Nephron (organoid): Measurements from ENCODE around the gene LZTR1.

Experiments
- H3K27ac Mint-ChIP-seq, 3 experiments: 2 replicates each; pipeline ENCODE4 v1.8.0; 2020; ENCODE audit warnings: mixed read lengths in 3 of 3, mild to moderate bottlenecking in 2 of 3, moderate library complexity in 1 of 3
- H3K27me3 Mint-ChIP-seq: 2 replicates; pipeline ENCODE4 v1.8.0; 2021; ENCODE audit warnings: low read depth, mild to moderate bottlenecking, moderate library complexity, mixed read lengths
- H3K36me3 Mint-ChIP-seq: 2 replicates; pipeline ENCODE4 v1.8.0; 2020; ENCODE audit warnings: low read depth, mixed read lengths
- H3K4me1 Mint-ChIP-seq: 2 replicates; pipeline ENCODE4 v1.8.0; 2020; ENCODE audit warnings: mixed read lengths
- H3K4me3 Mint-ChIP-seq, 3 experiments: 2 replicates each; pipeline ENCODE4 v1.8.0; 2020; ENCODE audit warnings: mild to moderate bottlenecking in 3 of 3, mixed read lengths in 3 of 3, moderate library complexity in 2 of 3
- H3K9me3 Mint-ChIP-seq: 2 replicates; pipeline ENCODE4 v1.8.0; 2020; ENCODE audit warnings: mixed read lengths
- TF ChIP-seq, protein P1 (sequence below), 3 experiments: fragments of 200-600 bp; sonication (generic); IDR thresholded peaks; one replicate each; pipeline ENCODE4 v1.5.0; 2021; ENCODE audit warnings: antibody characterized with exemption in 3 of 3; ENCODE audit not compliant: unreplicated experiment in 3 of 3

The LZTR1 gene

GRCh38 chr22:21014726-21015465, 32.8 kb downstream of the LZTR1 start, which contains the start of gene P2RX6:
Gene P2RX6 (plus strand): TSS chr22:21015165. CDS start chr22:21015175, 10 bp downstream.
- H3K27ac Mint-ChIP-seq, result peak within 1 kb of the TSS; percentile 89 to 98 (median 97)
- TF ChIP-seq, protein P1, sequence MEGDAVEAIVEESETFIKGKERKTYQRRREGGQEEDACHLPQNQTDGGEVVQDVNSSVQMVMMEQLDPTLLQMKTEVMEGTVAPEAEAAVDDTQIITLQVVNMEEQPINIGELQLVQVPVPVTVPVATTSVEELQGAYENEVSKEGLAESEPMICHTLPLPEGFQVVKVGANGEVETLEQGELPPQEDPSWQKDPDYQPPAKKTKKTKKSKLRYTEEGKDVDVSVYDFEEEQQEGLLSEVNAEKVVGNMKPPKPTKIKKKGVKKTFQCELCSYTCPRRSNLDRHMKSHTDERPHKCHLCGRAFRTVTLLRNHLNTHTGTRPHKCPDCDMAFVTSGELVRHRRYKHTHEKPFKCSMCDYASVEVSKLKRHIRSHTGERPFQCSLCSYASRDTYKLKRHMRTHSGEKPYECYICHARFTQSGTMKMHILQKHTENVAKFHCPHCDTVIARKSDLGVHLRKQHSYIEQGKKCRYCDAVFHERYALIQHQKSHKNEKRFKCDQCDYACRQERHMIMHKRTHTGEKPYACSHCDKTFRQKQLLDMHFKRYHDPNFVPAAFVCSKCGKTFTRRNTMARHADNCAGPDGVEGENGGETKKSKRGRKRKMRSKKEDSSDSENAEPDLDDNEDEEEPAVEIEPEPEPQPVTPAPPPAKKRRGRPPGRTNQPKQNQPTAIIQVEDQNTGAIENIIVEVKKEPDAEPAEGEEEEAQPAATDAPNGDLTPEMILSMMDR (IDR thresholded peaks at IDR 0.05; ENCODE audit: unreplicated experiment in 3 of 3), result no peak
- H3K36me3 Mint-ChIP-seq, result no peaks in the 10 kb centered on the region
- H3K27me3 Mint-ChIP-seq, result no peaks in the 10 kb centered on the region
- peak within 1 kb of the TSS; percentile 88 to 94 (median 92) for H3K4me3 Mint-ChIP-seq
- no peaks in the 10 kb centered on the region for H3K9me3 Mint-ChIP-seq
- H3K4me1 Mint-ChIP-seq, result peaks cover 39% of the 10 kb centered on the region

GRCh38 chr22:21015466-21016006, 33.4 kb downstream of the LZTR1 start:
- Mint-ChIP-seq H3K4me3 (peak overlapping the region; percentile 88 to 94 (median 92)), H3K27ac (peak overlapping the region; percentile 89 to 98 (median 97)), H3K36me3 (no peaks in the 10 kb centered on the region), H3K9me3 (no peaks in the 10 kb centered on the region), H3K27me3 (peaks cover under 1% of the 10 kb centered on the region), H3K4me1 (peaks cover 39% of the 10 kb centered on the region)
- TF ChIP-seq, protein P1 (IDR thresholded peaks at IDR 0.05; ENCODE audit: unreplicated experiment in 3 of 3), result no peak

DNA sequence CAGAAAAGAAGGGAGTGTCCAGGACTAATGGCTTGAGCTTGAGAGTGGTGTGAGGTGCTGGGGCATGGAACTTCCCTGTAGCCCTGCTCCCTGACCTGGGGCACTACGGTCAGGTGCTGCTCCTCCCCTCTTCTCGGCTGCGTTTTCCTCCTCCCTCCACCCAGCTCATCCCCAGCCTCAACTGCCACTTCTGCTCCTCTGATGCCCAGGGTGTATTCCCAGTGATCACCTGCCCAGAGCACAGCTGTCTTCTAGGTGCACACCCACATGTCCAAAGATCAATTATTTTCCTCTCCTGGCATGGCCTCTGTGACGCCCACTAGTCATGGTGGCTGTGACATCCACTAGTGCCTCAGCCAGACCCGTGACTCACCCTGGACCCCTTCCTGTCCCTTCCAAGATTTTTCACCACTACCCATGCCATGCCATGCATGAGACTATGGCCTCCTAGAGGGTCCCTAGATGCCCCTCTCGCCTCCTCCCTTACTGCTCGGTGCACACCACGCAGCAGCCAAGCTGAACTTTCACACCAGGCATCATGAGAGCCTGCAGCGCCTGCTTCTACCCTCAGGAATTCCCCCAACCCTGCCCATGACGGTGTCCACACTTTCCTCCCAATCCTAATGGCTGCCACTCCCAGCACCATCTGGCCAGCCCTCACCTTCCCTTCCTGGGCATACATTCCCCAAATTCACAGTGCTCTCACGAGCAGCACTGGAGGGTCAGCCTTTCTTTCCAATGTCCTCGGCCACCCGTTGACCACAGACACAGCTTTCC, 34.7 kb downstream of the LZTR1 start:
- H3K9me3 Mint-ChIP-seq, result no peaks in the 10 kb centered on the region
- H3K27me3 Mint-ChIP-seq, result peaks cover 3% of the 10 kb centered on the region
- TF ChIP-seq, protein P1 (IDR thresholded peaks at IDR 0.05; ENCODE audit: unreplicated experiment in 3 of 3), result no peak
- peak overlapping the region; percentile 77 to 90 (median 89) for H3K27ac Mint-ChIP-seq
- H3K36me3 Mint-ChIP-seq, result no peaks in the 10 kb centered on the region
- peak overlapping the region; percentile 52 to 58 (median 58) for H3K4me3 Mint-ChIP-seq
- H3K4me1 Mint-ChIP-seq, result peaks cover 39% of the 10 kb centered on the region

- H3K4me1 Mint-ChIP-seq, result peaks cover 37% of the 10 kb centered on the region
- no peaks in the 10 kb centered on the region for H3K36me3 Mint-ChIP-seq
- H3K27ac Mint-ChIP-seq, result peak overlapping the region in 1 of 3 experiments; percentile 77
- H3K4me3 Mint-ChIP-seq, result no peak overlapping the region
- TF ChIP-seq, protein P1 (IDR thresholded peaks at IDR 0.05; ENCODE audit: unreplicated experiment in 3 of 3), result no peak
- H3K27me3 Mint-ChIP-seq, result peaks cover 3% of the 10 kb centered on the region
- H3K9me3 Mint-ChIP-seq, result no peaks in the 10 kb centered on the region
Observed at GRCh38 chr22:21018314-21018713, 36.2 kb downstream of the LZTR1 start.

DNA sequence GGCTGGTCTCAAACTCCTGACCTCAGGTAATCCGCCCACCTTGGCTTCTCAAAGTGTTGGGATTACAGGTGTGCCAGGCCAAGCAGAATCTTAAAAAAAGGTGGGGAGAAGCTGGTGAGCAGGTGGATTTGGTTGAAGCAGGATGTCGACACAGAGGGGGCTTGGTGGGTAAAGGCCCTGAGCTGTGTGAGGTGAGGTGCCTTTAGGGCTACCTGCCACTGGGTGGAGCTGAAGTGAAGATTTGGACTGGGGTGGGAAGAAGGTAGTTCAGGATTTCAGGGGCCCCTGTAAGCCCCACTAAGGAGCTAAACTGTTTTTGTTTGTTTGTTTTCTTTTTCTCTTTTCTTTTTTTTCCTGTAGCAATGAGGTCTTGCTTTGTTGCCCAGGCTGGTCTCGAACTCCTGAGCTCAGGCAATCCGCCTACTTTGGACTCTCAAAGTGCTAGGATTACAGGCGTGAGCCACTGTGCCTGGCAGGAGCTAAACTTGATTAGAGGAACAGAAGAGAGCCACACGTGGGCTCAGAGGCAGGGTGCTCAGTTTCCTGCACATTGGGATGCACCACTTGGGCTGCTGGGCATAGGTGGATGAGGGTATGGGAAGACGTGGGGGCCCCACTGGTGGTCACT, 38.8 kb downstream of the LZTR1 start:
- H3K27me3 Mint-ChIP-seq, result peaks cover 3% of the 10 kb centered on the region
- H3K27ac Mint-ChIP-seq, result peak overlapping the region in 1 of 3 experiments; percentile 26
- H3K4me1 Mint-ChIP-seq, result peaks cover 13% of the 10 kb centered on the region
- TF ChIP-seq, protein P1 (IDR thresholded peaks at IDR 0.05; ENCODE audit: unreplicated experiment in 3 of 3), result peak in 1 of 3 experiments; percentile 23
- no peak overlapping the region for H3K4me3 Mint-ChIP-seq
- H3K36me3 Mint-ChIP-seq, result no peaks in the 10 kb centered on the region
- H3K9me3 Mint-ChIP-seq, result no peaks in the 10 kb centered on the region
